Large intestine (tissue), 3 donors: Measurements from ENCODE around the gene WDR64. TPM values are rescaled to one million over a fixed set of nuclear protein-coding genes. Genes with fewer than 3 reads are reported as not detected.

Experiments used
- DNase-seq, 2 donors: peaks; one replicate each; pipeline versions ENCODE4 v3.0.0 to v3.0.0-alpha.2; 2013
- H3K27ac ChIP-seq: one replicate; pipeline ENCODE4 v1.5.1; 2013; ENCODE audit warnings: low read length
- H3K27me3 ChIP-seq: 2 replicates; pipeline ENCODE4 v1.6.1; 2013; ENCODE audit warnings: low read length; ENCODE audit not compliant: control insufficient read depth, insufficient read depth
- H3K36me3 ChIP-seq: 2 replicates; pipeline ENCODE4 v1.6.1; 2013; ENCODE audit warnings: low read length; ENCODE audit not compliant: control insufficient read depth, insufficient read depth
- H3K4me1 ChIP-seq: one replicate; pipeline ENCODE4 v1.6.1; 2013; ENCODE audit warnings: low read length; ENCODE audit not compliant: control insufficient read depth, insufficient read depth
- H3K4me3 ChIP-seq: one replicate; pipeline ENCODE4 v1.5.1; 2013; ENCODE audit warnings: low read length
- H3K9me3 ChIP-seq: one replicate; pipeline ENCODE4 v1.6.1; 2013; ENCODE audit warnings: mild to moderate bottlenecking, low read depth, low read length, moderate library complexity; ENCODE audit not compliant: control insufficient read depth
- WGBS: methylation state at CpG from one replicate; pipeline ENCODE4 v1.1.5; 2013; ENCODE audit warnings: low lambda C conversion rate; ENCODE audit not compliant: insufficient coverage; 5-methylcytosine and 5-hydroxymethylcytosine counted together
- polyA plus RNA-seq: library from polyadenylated mRNA; unstranded; fragments of 120-200 nt; gene quantifications from one replicate; pipeline ENCODE4 v1.2.1, GENCODE V29; 2013

WDR64 gene
- polyA plus RNA-seq, 1 donor = 0.03 TPM

GRCh38 chr1:241612533-241613477 is 39.3 kb upstream of the WDR64 start:
- WGBS = 100% methylated on average over 1 of the region's 9 CpGs

GRCh38 chr1:241614144-241614543 is 37.9 kb upstream of the WDR64 start:
- no peak for DNase-seq
- H3K27ac ChIP-seq = no peak overlapping the region
- H3K4me1 ChIP-seq = peaks cover 3% of the 10 kb centered on the region
- H3K4me3 ChIP-seq = no peak overlapping the region
- no peaks in the 10 kb centered on the region for H3K9me3 ChIP-seq
- no peaks in the 10 kb centered on the region for H3K27me3 ChIP-seq
- H3K36me3 ChIP-seq = no peaks in the 10 kb centered on the region
- 92% methylated on average over 2 of the region's 4 CpGs for WGBS

More at GRCh38 chr1:241612533-241613477, 39.3 kb upstream of the WDR64 start:
- H3K27me3 ChIP-seq = no peaks in the 10 kb centered on the region
- H3K27ac ChIP-seq = no peak overlapping the region
- H3K36me3 ChIP-seq = no peaks in the 10 kb centered on the region
- peaks cover 3% of the 10 kb centered on the region for H3K4me1 ChIP-seq
- no peak for DNase-seq
- H3K4me3 ChIP-seq = no peak overlapping the region
- no peaks in the 10 kb centered on the region for H3K9me3 ChIP-seq

- WGBS = 100% methylated on average over 1 of the region's 4 CpGs
- Histone ChIP-seq H3K4me3 (no peak overlapping the region), H3K27me3 (no peaks in the 10 kb centered on the region), H3K27ac (no peak overlapping the region), H3K36me3 (no peaks in the 10 kb centered on the region), H3K4me1 (peaks cover 3% of the 10 kb centered on the region), H3K9me3 (no peaks in the 10 kb centered on the region)
- no peak for DNase-seq
These were observed 37.5 kb upstream of the WDR64 start for GRCh38 chr1:241614572-241614971.

DNA sequence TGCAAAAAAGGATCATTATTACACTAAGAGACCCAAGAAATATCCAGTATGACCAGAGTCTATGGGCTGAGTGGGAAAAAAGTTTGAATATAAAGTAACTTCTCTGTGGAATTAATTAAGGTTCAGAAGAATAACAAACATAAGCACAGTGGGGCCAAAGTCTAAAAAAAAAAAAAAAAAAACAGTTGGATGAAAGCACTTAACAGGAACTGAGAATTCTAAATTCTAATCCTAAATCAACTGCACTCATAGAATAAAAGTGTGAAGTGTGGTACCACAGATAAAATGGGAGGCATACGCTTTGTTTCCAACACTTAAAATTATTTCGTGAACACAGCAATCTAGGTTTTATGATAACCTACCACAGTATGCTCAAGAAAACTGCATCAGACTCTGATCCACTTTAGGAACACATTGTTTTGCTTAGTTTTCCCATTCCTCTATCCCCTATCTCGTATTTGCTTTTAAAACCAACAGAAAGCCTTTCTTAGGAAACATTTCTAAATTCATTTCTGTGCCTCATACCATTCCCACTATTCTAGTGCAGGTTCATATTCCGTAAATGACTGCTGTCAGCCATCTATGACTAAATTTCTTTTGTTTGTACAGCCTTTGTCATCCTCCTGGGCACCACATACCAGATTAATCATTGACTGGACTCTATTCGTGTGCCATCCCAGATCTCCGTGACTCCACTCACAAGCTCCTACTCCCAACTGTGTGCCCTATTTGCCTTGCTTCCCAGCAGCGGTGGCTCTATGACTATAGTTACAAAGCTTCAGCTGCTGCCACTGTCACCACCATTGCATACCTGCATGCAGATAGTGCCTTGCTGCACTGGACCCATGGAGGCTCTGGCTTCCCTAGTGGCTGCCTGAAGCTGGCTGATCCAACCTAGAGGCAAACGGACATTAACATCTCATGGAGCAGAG is 36.8 kb upstream of the WDR64 start:
- 56% methylated on average over 4 of the region's 8 CpGs for WGBS
- H3K9me3 ChIP-seq = no peaks in the 10 kb centered on the region
- no peaks in the 10 kb centered on the region for H3K27me3 ChIP-seq
- DNase-seq = peak in 1 of 2 donors; percentile 35
- no peak overlapping the region for H3K27ac ChIP-seq
- no peak overlapping the region for H3K4me3 ChIP-seq
- peaks cover 3% of the 10 kb centered on the region for H3K4me1 ChIP-seq
- H3K36me3 ChIP-seq = no peaks in the 10 kb centered on the region

GRCh38 chr1:241617426-241617825 is 34.7 kb upstream of the WDR64 start:
- peaks cover 3% of the 10 kb centered on the region for H3K4me1 ChIP-seq
- no peaks in the 10 kb centered on the region for H3K36me3 ChIP-seq
- 100% methylated on average over 1 of the region's 7 CpGs for WGBS
- H3K9me3 ChIP-seq = no peaks in the 10 kb centered on the region
- no peak for DNase-seq
- H3K27me3 ChIP-seq = no peaks in the 10 kb centered on the region
- H3K4me3 ChIP-seq = no peak overlapping the region
- H3K27ac ChIP-seq = no peak overlapping the region

DNA sequence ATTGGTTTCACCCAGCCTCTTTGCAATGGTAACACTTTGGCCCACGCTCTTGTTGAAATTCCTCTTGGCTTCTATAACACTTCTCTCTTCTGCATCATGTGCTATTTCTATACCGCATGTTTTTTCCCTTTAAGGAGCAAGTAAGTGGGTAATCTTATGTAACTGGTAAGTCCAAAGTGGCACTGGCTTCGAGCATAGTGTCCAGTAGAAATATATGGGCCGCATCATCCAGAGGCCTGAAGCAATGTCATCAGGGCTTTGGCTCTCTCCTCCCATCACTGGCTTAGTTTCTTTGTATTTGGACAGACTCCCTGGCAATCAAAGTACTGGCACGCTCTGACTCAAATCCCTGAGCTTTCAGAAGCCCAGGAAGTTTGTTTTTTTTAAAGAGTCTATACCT is 29.4 kb upstream of the WDR64 start:
- Histone ChIP-seq H3K4me3 (no peak overlapping the region), H3K27me3 (no peaks in the 10 kb centered on the region), H3K4me1 (no peaks in the 10 kb centered on the region), H3K9me3 (no peaks in the 10 kb centered on the region), H3K27ac (no peak overlapping the region), H3K36me3 (no peaks in the 10 kb centered on the region)
- DNase-seq = no peak
- WGBS = 100% methylated on average over 1 of the region's 5 CpGs

DNA sequence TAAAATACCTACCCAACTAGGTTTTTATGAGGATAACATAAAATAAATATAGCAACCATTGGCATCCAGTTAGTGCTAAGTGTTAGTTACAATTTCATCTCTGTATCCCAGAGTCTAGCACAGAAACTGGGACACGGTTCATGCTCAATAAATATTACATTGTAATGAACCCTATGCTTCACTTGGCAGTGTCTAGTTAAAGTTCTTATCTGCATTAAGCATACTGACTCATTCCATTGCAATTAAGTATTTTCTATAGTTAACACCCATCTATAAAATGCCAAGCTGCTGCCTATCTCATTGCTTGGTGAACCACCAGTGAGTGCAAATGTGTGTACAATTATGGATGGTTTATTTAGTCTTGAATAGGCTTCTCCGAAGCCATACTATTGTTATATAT is 27.1 kb upstream of the WDR64 start:
- no peaks in the 10 kb centered on the region for H3K4me1 ChIP-seq
- no peak overlapping the region for H3K27ac ChIP-seq
- no peaks in the 10 kb centered on the region for H3K9me3 ChIP-seq
- H3K36me3 ChIP-seq = no peaks in the 10 kb centered on the region
- WGBS = no CpG with 5 or more reads among the region's 2 CpGs
- H3K27me3 ChIP-seq = no peaks in the 10 kb centered on the region
- H3K4me3 ChIP-seq = no peak overlapping the region
- DNase-seq = no peak

DNA sequence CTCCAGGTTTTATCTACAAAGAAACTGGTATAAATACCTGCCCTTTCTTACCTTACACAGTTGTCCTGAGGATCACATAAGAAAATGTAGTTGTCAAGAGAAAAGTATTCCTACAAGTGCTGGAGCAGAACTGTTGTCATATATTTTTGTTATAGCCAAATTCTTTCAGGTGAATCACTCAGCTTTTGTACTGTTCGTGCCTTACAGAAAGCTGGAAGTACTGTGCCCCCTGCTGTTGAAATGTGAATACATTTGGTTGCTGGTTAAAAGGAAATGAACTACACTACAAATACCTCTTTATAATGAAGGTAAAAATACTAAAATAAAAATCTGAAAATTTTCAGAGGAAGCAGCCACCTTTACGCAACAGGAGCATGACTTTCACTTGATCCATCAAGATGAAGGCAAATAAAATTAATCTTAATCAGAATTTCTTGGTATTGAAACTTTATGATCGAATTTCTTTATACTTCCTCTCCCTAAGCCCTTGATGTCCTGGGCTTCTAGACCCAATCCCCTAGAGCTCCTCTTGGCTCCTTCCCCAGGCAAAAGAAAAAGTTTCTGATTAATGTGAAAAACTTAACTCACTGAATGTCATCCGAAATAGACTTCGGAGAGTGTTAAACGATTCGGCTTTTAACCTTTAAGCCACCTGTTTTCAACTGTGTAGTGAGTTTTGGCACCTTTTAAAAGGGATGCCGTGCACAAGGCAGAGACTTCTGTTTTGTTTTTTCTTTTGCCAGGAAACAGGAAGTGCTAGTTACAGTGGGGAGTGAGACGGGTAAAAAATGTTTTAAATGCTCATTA is 24.4 kb upstream of the WDR64 start:
- no peaks in the 10 kb centered on the region for H3K27me3 ChIP-seq
- H3K4me3 ChIP-seq = no peak overlapping the region
- H3K36me3 ChIP-seq = no peaks in the 10 kb centered on the region
- DNase-seq = no peak
- no peaks in the 10 kb centered on the region for H3K9me3 ChIP-seq
- H3K27ac ChIP-seq = no peak overlapping the region
- 65% methylated on average over 2 of the region's 9 CpGs for WGBS
- no peaks in the 10 kb centered on the region for H3K4me1 ChIP-seq

DNA sequence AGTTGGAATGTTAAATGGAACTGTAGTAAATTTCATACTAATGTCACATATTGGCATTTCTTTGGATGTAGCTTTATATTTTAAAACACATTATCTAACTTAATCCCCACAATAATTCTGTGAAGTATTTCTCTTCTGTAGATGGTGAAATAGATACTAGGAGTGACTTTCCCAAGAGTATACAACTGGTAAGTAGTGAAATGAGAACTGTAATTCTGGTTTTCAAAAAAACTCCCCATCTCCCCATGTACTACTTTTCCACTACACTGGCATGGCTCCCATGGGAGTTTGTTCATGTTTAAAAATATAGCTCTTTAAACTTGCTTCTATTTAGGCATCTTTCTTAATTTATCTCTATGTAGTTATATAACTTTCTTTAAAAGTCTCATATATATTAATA is 22.1 kb upstream of the WDR64 start:
- Histone ChIP-seq H3K27me3 (no peaks in the 10 kb centered on the region), H3K4me3 (no peak overlapping the region), H3K4me1 (no peaks in the 10 kb centered on the region), H3K9me3 (no peaks in the 10 kb centered on the region), H3K36me3 (peaks cover 3% of the 10 kb centered on the region), H3K27ac (no peak overlapping the region)
- DNase-seq = no peak

DNA sequence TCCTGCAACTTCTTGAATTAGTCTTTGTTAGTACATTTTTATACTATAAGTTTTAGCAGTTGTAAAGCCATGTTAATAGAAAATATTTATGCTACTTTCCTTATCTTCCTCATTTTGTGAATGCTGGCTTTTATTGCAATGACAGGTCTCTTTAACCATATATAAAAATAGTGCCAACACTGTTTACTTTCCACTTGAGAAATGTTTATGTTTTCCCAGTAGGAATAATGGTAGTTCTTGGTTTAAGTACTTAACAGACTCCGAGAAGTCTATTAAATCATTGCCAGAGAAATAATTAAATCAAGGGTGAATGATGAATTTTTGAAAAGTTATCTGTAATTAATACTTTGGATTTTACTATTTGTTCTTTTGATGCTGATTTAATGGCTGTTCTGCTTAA is 21.6 kb upstream of the WDR64 start:
- H3K9me3 ChIP-seq = no peaks in the 10 kb centered on the region
- no peak overlapping the region for H3K27ac ChIP-seq
- 100% methylated on average over 1 of the region's 1 CpG for WGBS
- H3K4me3 ChIP-seq = no peak overlapping the region
- DNase-seq = no peak
- no peaks in the 10 kb centered on the region for H3K27me3 ChIP-seq
- H3K36me3 ChIP-seq = peaks cover 8% of the 10 kb centered on the region
- H3K4me1 ChIP-seq = no peaks in the 10 kb centered on the region
